ENCODE data around the gene INVS. TPM values are rescaled to one million over a fixed set of nuclear protein-coding genes. Genes with fewer than 3 reads are reported as not detected.

Gene INVS
- total and polyA plus RNA-seq, 2 of the 13 experiments (the other 11 are each of a cell fraction or from before 2014, with no cell fraction given), result 11.3 to 16.3 TPM

DNA sequence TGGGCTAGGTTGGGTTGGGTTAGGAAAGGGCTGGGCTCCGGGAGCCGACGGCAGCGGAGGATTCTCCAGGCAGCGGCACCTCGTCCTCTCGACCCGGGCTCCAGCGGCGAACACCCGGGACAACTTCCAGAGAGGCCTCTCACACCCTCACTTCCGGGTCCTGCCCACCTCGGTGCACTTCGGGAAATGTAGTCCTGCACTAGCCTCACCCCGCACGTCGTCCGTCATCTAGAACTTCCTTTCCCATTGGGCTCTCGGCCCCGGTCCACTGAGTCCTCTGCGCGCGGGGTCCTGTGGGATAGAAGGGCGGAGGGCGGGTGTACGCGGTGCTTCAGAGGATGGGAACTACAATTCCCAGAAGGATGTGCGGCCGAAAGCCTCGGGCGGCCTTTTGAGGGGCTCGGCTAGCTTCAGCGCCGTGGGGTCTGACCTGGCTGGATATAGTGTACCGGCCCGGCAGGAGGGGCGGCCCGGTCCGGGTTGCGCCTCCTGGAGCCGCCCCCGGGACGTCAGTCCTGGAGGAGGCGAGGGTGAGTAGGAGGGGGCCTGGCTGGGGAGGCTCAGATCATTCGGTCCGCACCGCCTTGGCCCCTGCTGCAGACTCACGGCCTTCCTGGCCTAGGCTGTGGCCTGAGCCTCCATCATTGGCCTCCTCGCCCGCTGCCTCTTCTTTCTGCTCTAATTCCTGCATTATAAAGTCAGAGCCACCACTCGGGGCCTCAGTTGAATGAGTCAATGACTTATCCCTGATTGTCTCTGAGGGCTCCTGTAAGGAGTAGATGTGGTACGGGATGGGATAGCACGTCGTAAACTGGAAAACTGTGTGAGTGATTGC is at the start of gene INVS, which contains the start of gene ERP44 (continued):
- TF ChIP-seq MBNL3 (CRISPR knock-in tag; conservative IDR thresholded peaks at IDR 0.05) (no peak), ZNF879 (CRISPR knock-in tag; IDR thresholded peaks at IDR 0.05) (no peak), RBAK (CRISPR knock-in tag; IDR thresholded peaks at IDR 0.05) (no peak), SMYD3 (CRISPR knock-in tag; IDR thresholded peaks at IDR 0.05) (no peak), MXD4 (CRISPR knock-in tag; IDR thresholded peaks at IDR 0.05) (0 out of 2 replicates have a peak, but pooled peaks have one; percentile 26), GLI4 (CRISPR knock-in tag; IDR thresholded peaks at IDR 0.05; ENCODE audit: borderline replicate concordance) (no peak), LCORL (IDR thresholded peaks at IDR 0.05) (0 out of 2 replicates have a peak, but pooled peaks have one; percentile 6), LCORL (CRISPR knock-in tag; IDR thresholded peaks at IDR 0.05) (no peak), KLF11 (CRISPR knock-in tag; IDR thresholded peaks at IDR 0.05) (no peak), NCOA1 (CRISPR knock-in tag; IDR thresholded peaks at IDR 0.05) (no peak), RNF2 (conservative IDR thresholded peaks at IDR 0.05; ENCODE audit: low read depth) (no peak), ZNF121 (CRISPR knock-in tag; IDR thresholded peaks at IDR 0.05) (no peak; the same call in none of the 2 replicates), DMAP1 (CRISPR knock-in tag; IDR thresholded peaks at IDR 0.05) (peak; percentile 51; the same call in 1 of the 2 replicates), ESRRA (CRISPR knock-in tag; IDR thresholded peaks at IDR 0.05; ENCODE audit: low read depth) (no peak), ZNF556 (CRISPR knock-in tag; IDR thresholded peaks at IDR 0.05; ENCODE audit: borderline replicate concordance) (no peak), ZNF674 (CRISPR knock-in tag; IDR thresholded peaks at IDR 0.05; ENCODE audit: low read depth) (no peak), RAD51 (IDR thresholded peaks at IDR 0.05; ENCODE audit: borderline replicate concordance) (no peak)
- TF ChIP-seq, protein P1, sequence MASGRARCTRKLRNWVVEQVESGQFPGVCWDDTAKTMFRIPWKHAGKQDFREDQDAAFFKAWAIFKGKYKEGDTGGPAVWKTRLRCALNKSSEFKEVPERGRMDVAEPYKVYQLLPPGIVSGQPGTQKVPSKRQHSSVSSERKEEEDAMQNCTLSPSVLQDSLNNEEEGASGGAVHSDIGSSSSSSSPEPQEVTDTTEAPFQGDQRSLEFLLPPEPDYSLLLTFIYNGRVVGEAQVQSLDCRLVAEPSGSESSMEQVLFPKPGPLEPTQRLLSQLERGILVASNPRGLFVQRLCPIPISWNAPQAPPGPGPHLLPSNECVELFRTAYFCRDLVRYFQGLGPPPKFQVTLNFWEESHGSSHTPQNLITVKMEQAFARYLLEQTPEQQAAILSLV (CRISPR knock-in tag; IDR thresholded peaks at IDR 0.05; ENCODE audit: borderline replicate concordance), result peak; percentile 23; the same call in 1 of the 2 replicates
- TF ChIP-seq, protein P2, sequence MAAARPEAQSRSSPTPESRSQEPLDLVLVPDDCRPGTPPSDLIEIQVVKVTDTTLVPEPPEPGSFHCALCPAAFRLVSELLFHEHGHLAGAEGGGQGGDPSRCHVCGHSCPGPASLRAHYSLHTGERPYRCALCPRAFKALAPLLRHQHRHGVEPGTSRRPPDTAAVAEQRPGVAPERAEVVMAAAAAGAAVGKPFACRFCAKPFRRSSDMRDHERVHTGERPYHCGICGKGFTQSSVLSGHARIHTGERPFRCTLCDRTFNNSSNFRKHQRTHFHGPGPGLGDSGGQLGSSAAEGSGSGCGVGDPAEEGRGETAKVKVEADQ (CRISPR knock-in tag; IDR thresholded peaks at IDR 0.05; ENCODE audit: borderline replicate concordance), result 0 out of 2 replicates have a peak, but pooled peaks have one; percentile 16
- TF ChIP-seq, protein P3, sequence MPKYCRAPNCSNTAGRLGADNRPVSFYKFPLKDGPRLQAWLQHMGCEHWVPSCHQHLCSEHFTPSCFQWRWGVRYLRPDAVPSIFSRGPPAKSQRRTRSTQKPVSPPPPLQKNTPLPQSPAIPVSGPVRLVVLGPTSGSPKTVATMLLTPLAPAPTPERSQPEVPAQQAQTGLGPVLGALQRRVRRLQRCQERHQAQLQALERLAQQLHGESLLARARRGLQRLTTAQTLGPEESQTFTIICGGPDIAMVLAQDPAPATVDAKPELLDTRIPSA (CRISPR knock-in tag; IDR thresholded peaks at IDR 0.05; ENCODE audit: borderline replicate concordance), result no peak; the same call in 1 of the 2 replicates
- TF ChIP-seq, protein P4, sequence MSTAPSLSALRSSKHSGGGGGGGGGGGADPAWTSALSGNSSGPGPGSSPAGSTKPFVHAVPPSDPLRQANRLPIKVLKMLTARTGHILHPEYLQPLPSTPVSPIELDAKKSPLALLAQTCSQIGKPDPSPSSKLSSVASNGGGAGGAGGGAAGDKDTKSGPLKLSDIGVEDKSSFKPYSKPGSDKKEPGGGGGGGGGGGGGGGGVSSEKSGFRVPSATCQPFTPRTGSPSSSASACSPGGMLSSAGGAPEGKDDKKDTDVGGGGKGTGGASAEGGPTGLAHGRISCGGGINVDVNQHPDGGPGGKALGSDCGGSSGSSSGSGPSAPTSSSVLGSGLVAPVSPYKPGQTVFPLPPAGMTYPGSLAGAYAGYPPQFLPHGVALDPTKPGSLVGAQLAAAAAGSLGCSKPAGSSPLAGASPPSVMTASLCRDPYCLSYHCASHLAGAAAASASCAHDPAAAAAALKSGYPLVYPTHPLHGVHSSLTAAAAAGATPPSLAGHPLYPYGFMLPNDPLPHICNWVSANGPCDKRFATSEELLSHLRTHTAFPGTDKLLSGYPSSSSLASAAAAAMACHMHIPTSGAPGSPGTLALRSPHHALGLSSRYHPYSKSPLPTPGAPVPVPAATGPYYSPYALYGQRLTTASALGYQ (CRISPR knock-in tag; IDR thresholded peaks at IDR 0.05), result no peak
- TF ChIP-seq, protein P5, sequence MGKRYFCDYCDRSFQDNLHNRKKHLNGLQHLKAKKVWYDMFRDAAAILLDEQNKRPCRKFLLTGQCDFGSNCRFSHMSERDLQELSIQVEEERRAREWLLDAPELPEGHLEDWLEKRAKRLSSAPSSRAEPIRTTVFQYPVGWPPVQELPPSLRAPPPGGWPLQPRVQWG (CRISPR knock-in tag; IDR thresholded peaks at IDR 0.05; ENCODE audit: borderline replicate concordance, low read depth), result no peak

Data from HepG2 (cell line).